GM12878 (cell line): Measurements from ENCODE around the gene SNX21. TPM values are rescaled to one million over a fixed set of nuclear protein-coding genes. Genes with fewer than 3 reads are reported as not detected.

ENCODE experiments used
- ATAC-seq: fragments of 200-7000 bp; cut with Tn5 transposase; 3 replicates; pipeline ENCODE4 v1.9.1; 2020; ENCODE audit warnings: mild to moderate bottlenecking, moderate library complexity
- BruUV-seq: library from RNA; stranded (reverse); fragments of 400-500 nt; replicated peaks from 2 replicates; lab custom pipeline; 2021; lab: Mats Ljungman, UMichigan
- CTCF ChIA-PET: fragments of 300-600 bp; sonication (Branson Sonifier 250); formaldehyde crosslinking; extraction: SDS; loops from one replicate; lab custom pipeline; 2021; ENCODE audit warnings: inconsistent platforms; lab: Yijun Ruan, JAX
- POLR2A ChIA-PET: fragments of 350-600 bp; formaldehyde crosslinking; extraction: SDS; loops from one replicate; lab custom pipeline; 2021; ENCODE audit warnings: inconsistent platforms; lab: Charles Lee
- RAD21 ChIA-PET: fragments of 300-600 bp; sonication (Branson Sonifier 250); formaldehyde crosslinking; loops from one replicate; lab custom pipeline; 2023; ENCODE audit warnings: antibody characterized with exemption; ENCODE audit not compliant: unreplicated experiment; lab: Charles Lee
- SMC1A ChIA-PET: fragments of 300-600 bp; sonication (Branson Sonifier 250); formaldehyde crosslinking; loops from one replicate; lab custom pipeline; 2023; ENCODE audit not compliant: unreplicated experiment, uncharacterized antibody; lab: Charles Lee
- DNase-seq: peaks from one replicate; pipeline ENCODE4 v3.0.0-alpha.2; 2011; ENCODE audit warnings: low read depth, low spot score
- FAIRE-seq: peaks from 3 replicates; lab custom pipeline; 2011; peaks lifted over from hg19 to GRCh38; lab: Jason Lieb, UNC
- H2AFZ ChIP-seq: 2 replicates; pipeline ENCODE4 v1.6.0; 2011; ENCODE audit warnings: low read depth, low read length, control low read depth; ENCODE audit not compliant: control insufficient read depth
- H3K27ac ChIP-seq: 2 replicates; pipeline ENCODE4 v1.5.1; 2011; ENCODE audit warnings: control low read depth; ENCODE audit not compliant: control insufficient read depth, insufficient read depth
- H3K27me3 ChIP-seq, 2 experiments: replicated peaks in 1 of 2; 2 replicates each; pipeline versions ENCODE4 v1.6.0 to v1.6.1; 2011; ENCODE audit warnings: low read length in 1 of 2; ENCODE audit not compliant: control insufficient read depth in 2 of 2, insufficient read depth in 2 of 2
- H3K36me3 ChIP-seq, 2 experiments: 2 replicates each; pipeline ENCODE4 v1.5.1; 2011; ENCODE audit warnings: low read length in 1 of 2; ENCODE audit not compliant: control insufficient read depth in 2 of 2, insufficient read depth in 2 of 2
- H3K4me1 ChIP-seq: 2 replicates; pipeline ENCODE4 v1.6.1; 2011; ENCODE audit warnings: mild to moderate bottlenecking, low read length, moderate library complexity, mixed read lengths; ENCODE audit not compliant: control insufficient read depth, insufficient read depth
- H3K4me2 ChIP-seq: 2 replicates; pipeline ENCODE4 v1.6.0; 2011; ENCODE audit warnings: control low read depth; ENCODE audit not compliant: control insufficient read depth, insufficient read depth
- H3K4me3 ChIP-seq: fragments of 200-600 bp; sonication (generic); 2 replicates; pipeline ENCODE4 v1.5.1; 2016
- H3K79me2 ChIP-seq: 2 replicates; pipeline ENCODE4 v1.6.0; 2011; ENCODE audit warnings: low read length; ENCODE audit not compliant: control insufficient read depth, insufficient read depth
- H3K9ac ChIP-seq: 2 replicates; pipeline ENCODE4 v1.8.0; 2011; ENCODE audit warnings: low read length, control low read depth, mixed read lengths; ENCODE audit not compliant: control insufficient read depth, insufficient read depth
- H3K9me3 ChIP-seq: replicated peaks from 3 replicates; pipeline ENCODE4 v1.5.1; 2011; ENCODE audit warnings: mild to moderate bottlenecking, low read length; ENCODE audit not compliant: control insufficient read depth, insufficient read depth
- H4K20me1 ChIP-seq: 2 replicates; pipeline ENCODE4 v1.6.0; 2011; ENCODE audit not compliant: control insufficient read depth, insufficient read depth
- BHLHE40 ChIP-seq, 2 experiments: fragments of 450-650 bp in 1 of 2; IDR thresholded peaks; 2 replicates each; pipeline ENCODE4 v1.6.1; 2011 to 2017; ENCODE audit warnings: low read depth in 2 of 2, borderline replicate concordance in 1 of 2, improper control_type of control experiment in 1 of 2, low read length in 1 of 2, mild to moderate bottlenecking in 1 of 2
- E4F1 ChIP-seq: fragments of 450-650 bp; IDR thresholded peaks from 2 replicates; pipeline ENCODE4 v1.6.1; 2018; ENCODE audit warnings: borderline replicate concordance, mild to moderate bottlenecking; ENCODE audit not compliant: partially characterized antibody
- GATAD2B ChIP-seq: fragments of 450-650 bp; conservative IDR thresholded peaks from 2 replicates; pipeline ENCODE4 v1.6.1; 2017; ENCODE audit warnings: low read depth, mild to moderate bottlenecking, moderate library complexity
- IRF5 ChIP-seq: fragments of 450-650 bp; IDR thresholded peaks from 2 replicates; pipeline ENCODE4 v1.6.1; 2017; ENCODE audit warnings: borderline replicate concordance
- KLF5 ChIP-seq: fragments of 450-650 bp; IDR thresholded peaks from 2 replicates; pipeline ENCODE4 v1.6.1; 2014; ENCODE audit warnings: mild to moderate bottlenecking; ENCODE audit not compliant: partially characterized antibody
- MXI1 ChIP-seq: fragments of 150-350 bp; IDR thresholded peaks from 2 replicates; pipeline ENCODE4 v1.6.1; 2011; ENCODE audit warnings: low read depth, mild to moderate bottlenecking, inconsistent platforms, low read length, improper control_type of control experiment
- PBX3 ChIP-seq: IDR thresholded peaks from 2 replicates; pipeline ENCODE4 v1.6.1; 2011; ENCODE audit warnings: mild to moderate bottlenecking, low read depth, low read length, moderate library complexity; ENCODE audit not compliant: insufficient replicate concordance
- SREBF1 ChIP-seq: IDR thresholded peaks from 2 replicates; pipeline ENCODE4 v1.6.1; 2012; ENCODE audit warnings: mild to moderate bottlenecking, low read length
- SRF ChIP-seq, 2 experiments: IDR thresholded peaks; 2 replicates each; pipeline ENCODE4 v1.6.1; 2011; ENCODE audit warnings: low read depth in 2 of 2, low read length in 2 of 2, mild to moderate bottlenecking in 1 of 2, moderate library complexity in 1 of 2
- ZBTB4 ChIP-seq: fragments of 450-650 bp; formaldehyde crosslinking; IDR thresholded peaks from 2 replicates; pipeline ENCODE4 v1.4.0; 2022; ENCODE audit warnings: mild to moderate bottlenecking, moderate library complexity
- ZNF217 ChIP-seq: fragments of 450-650 bp; IDR thresholded peaks from 2 replicates; pipeline ENCODE4 v1.6.1; 2017; ENCODE audit warnings: antibody characterized with exemption, mild to moderate bottlenecking
- ZNF622 ChIP-seq: fragments of 450-650 bp; IDR thresholded peaks from 2 replicates; pipeline ENCODE4 v1.6.1; 2017; ENCODE audit warnings: mild to moderate bottlenecking, inconsistent platforms
- WGBS: methylation state at CpG from one replicate; pipeline ENCODE4 v1.1.6; 2016; ENCODE audit warnings: low lambda C conversion rate; ENCODE audit not compliant: insufficient replicate concordance, insufficient coverage; ENCODE audit errors: missing lambda C conversion rate; 5-methylcytosine and 5-hydroxymethylcytosine counted together
- in situ Hi-C: fragments of 300-500 bp; cut with MboI; formaldehyde crosslinking; loops from 9 replicates; pipeline ENCODE4 v1.14.3; 2018; ENCODE audit warnings: mixed read lengths
- intact Hi-C: fragments of 100-400 bp; cut with micrococcal nuclease; formaldehyde crosslinking; loops from one replicate; pipeline ENCODE4 v1.14.2; 2022; ENCODE audit not compliant: unreplicated experiment
- polyA plus RNA-seq, 11 experiments: library from polyadenylated mRNA; depleted of rRNA in 4 of 11; unstranded in 6 of 11; stranded (reverse) in 5 of 11; fragments of >200 nt; fragmentation: Nextera tagmentation in 4 of 11; fragmentation: Illumina TruSeq in 1 of 11; extraction: Ambion mirVana in 4 of 11; extraction: Trizol in 1 of 11; gene quantifications; 1 replicate in 1 of 11; 2 replicates in 10 of 11; pipeline versions ENCODE4 v1.2.1 to v1.2.3, GENCODE V29; 2011 to 2016; ENCODE audit warnings: inconsistent platforms in 2 of 11, missing spikeins in 2 of 11, low read depth in 1 of 11
- total RNA-seq, 4 experiments: library from RNA; depleted of rRNA in 3 of 4; stranded (reverse); fragments of >200 nt in 3 of 4; fragmentation: Illumina TruSeq in 1 of 4; extraction: Trizol in 1 of 4; gene quantifications; 2 replicates each; pipeline versions ENCODE4 v1.2.1 to v1.2.3, GENCODE V29; 2013 to 2021

Gene SNX21
- total and polyA plus RNA-seq, 10 of the 15 experiments (the other 5 are each of a cell fraction or from before 2014, with no cell fraction given): 0.10 to 1.4 (median 0.57) TPM

GRCh38 chr20:45861221-45862075, 27.8 kb downstream of the SNX21 start:
- Histone ChIP-seq H3K79me2 (peaks cover 8% of the 10 kb centered on the region), H3K4me3 (no peak overlapping the region), H3K4me2 (no peak overlapping the region), H2AFZ (no peak overlapping the region), H3K36me3 (no peaks in the 10 kb centered on the region), H3K9ac (no peak overlapping the region), H3K27ac (no peak overlapping the region), H3K27me3 (no peaks in the 10 kb centered on the region), H3K9me3 (no peaks in the 10 kb centered on the region), H4K20me1 (no peaks in the 10 kb centered on the region), H3K4me1 (0 out of 2 replicates have a peak, but pooled peaks cover 2% of the 10 kb centered on the region)
- ChIA-PET SMC1A (no interaction called here), POLR2A (interaction anchor here (0.6 to 1.5 kb wide), 6 partner anchors 19 to 74 kb away, joined by 3 to 6 read pairs (median 4); partner anchors contain the start of genes PCIF1 and ZSWIM1), RAD21 (no interaction called here), CTCF (interaction anchor here (1.4 kb wide), 1 partner anchor 108 kb away, joined by 3 read pairs; no protein-coding TSS in a partner anchor)
- FAIRE-seq (no peak), DNase-seq (no peak), ATAC-seq (no peak)
- 99% methylated on average over 7 of the region's 7 CpGs for WGBS
- intact Hi-C loops (no loop called here), in situ Hi-C loops (no loop called here)
- BruUV-seq: no TSS peak
- TF ChIP-seq ZNF622 (no peak), ZBTB4 (CRISPR knock-in tag) (no peak), GATAD2B (no peak), PBX3 (no peak), IRF5 (no peak), BHLHE40 (IDR thresholded peaks at IDR 0.05; ENCODE audit: borderline replicate concordance in 1 of 2, low read depth in 2 of 2, low read length in 1 of 2) (no peak), SRF (IDR thresholded peaks at IDR 0.05; ENCODE audit: low read depth in 2 of 2, low read length in 2 of 2) (no peak), ZNF217 (no peak), KLF5 (no peak), SREBF1 (no peak), E4F1 (no peak), MXI1 (no peak)
